H1 (cell line): ENCODE measurements around the gene CHCHD6. TPM values are rescaled to one million over a fixed set of nuclear protein-coding genes. Genes with fewer than 3 reads are reported as not detected.
A peak's percentile ranks its signal among the peaks of the same experiment; 100 is the strongest.

Experiments used
- CTCF ChIA-PET: fragments of 300-600 bp; sonication (Branson Sonifier 250); formaldehyde crosslinking; loops from one replicate; lab custom pipeline; 2021; ENCODE audit not compliant: partially characterized antibody; lab: Charles Lee
- POLR2A ChIA-PET: fragments of 300-600 bp; sonication (Branson Sonifier 250); formaldehyde crosslinking; loops from one replicate; lab custom pipeline; 2021; ENCODE audit warnings: inconsistent platforms; ENCODE audit not compliant: partially characterized antibody; lab: Charles Lee
- DNase-seq, 2 experiments: peaks; one replicate each; pipeline versions ENCODE4 v3.0.0 to v3.0.0-alpha.2; 2010 to 2022; ENCODE audit warnings: low spot score in 2 of 2, low read depth in 1 of 2, mixed read lengths in 1 of 2
- FAIRE-seq: peaks from 2 replicates; lab custom pipeline; 2011; peaks lifted over from hg19 to GRCh38; lab: Jason Lieb, UNC
- H2AFZ ChIP-seq: 2 replicates; pipeline ENCODE4 v1.8.1; 2012; ENCODE audit warnings: low read length, inconsistent platforms
- H2AK5ac ChIP-seq: 2 replicates; pipeline ENCODE4 v1.6.1; 2013; ENCODE audit warnings: low read depth, low read length
- H2BK120ac ChIP-seq: replicated peaks from 2 replicates; pipeline ENCODE3; 2013; ENCODE audit warnings: low read depth, low read length, inconsistent platforms
- H2BK12ac ChIP-seq: 2 replicates; pipeline ENCODE4 v1.6.1; 2013; ENCODE audit warnings: low read depth, low read length
- H2BK15ac ChIP-seq: 2 replicates; pipeline ENCODE4 v1.6.1; 2013; ENCODE audit warnings: low read length
- H2BK20ac ChIP-seq: 2 replicates; pipeline ENCODE4 v1.6.1; 2013; ENCODE audit warnings: low read length
- H2BK5ac ChIP-seq: 2 replicates; pipeline ENCODE4 v1.6.1; 2013; ENCODE audit warnings: low read depth, low read length
- H3K14ac ChIP-seq: 2 replicates; pipeline ENCODE4 v1.6.1; 2013; ENCODE audit warnings: inconsistent platforms; ENCODE audit not compliant: insufficient read length
- H3K18ac ChIP-seq: 2 replicates; pipeline ENCODE4 v1.6.1; 2013; ENCODE audit warnings: low read length; ENCODE audit errors: extremely low read depth
- H3K23ac ChIP-seq: 2 replicates; pipeline ENCODE4 v1.6.1; 2013; ENCODE audit warnings: inconsistent platforms; ENCODE audit not compliant: insufficient read length
- H3K23me2 ChIP-seq: 2 replicates; pipeline ENCODE4 v1.6.1; 2013; ENCODE audit warnings: low read depth, low read length
- H3K27ac ChIP-seq: 2 replicates; pipeline ENCODE4 v1.6.1; 2011; ENCODE audit warnings: low read depth, low read length, inconsistent platforms
- H3K27me3 ChIP-seq, 4 experiments: replicated peaks in 1 of 4; 1 replicate in 1 of 4; 2 replicates in 3 of 4; pipeline versions ENCODE4 v1.6.1 to v1.8.1; 2011 to 2013; ENCODE audit warnings: low read length in 3 of 4, mild to moderate bottlenecking in 3 of 4, inconsistent platforms in 2 of 4, mixed read lengths in 2 of 4, moderate library complexity in 1 of 4; ENCODE audit not compliant: control insufficient read depth in 3 of 4, insufficient read depth in 3 of 4; ENCODE audit errors: extremely low read depth in 1 of 4
- H3K36me3 ChIP-seq, 4 experiments: 2 replicates each; pipeline versions ENCODE4 v1.6.1 to v1.8.1; 2011 to 2013; ENCODE audit warnings: mild to moderate bottlenecking in 4 of 4, low read length in 3 of 4, moderate library complexity in 2 of 4, control low read depth in 1 of 4, inconsistent platforms in 1 of 4; ENCODE audit not compliant: insufficient read depth in 4 of 4, control insufficient read depth in 2 of 4
- H3K4ac ChIP-seq: replicated peaks from 2 replicates; pipeline ENCODE3; 2013; ENCODE audit warnings: low read length, low read depth, mixed read lengths, inconsistent platforms; ENCODE audit not compliant: insufficient read length
- H3K4me1 ChIP-seq, 4 experiments: replicated peaks in 1 of 4; 1 replicate in 1 of 4; 2 replicates in 3 of 4; pipeline versions ENCODE4 v1.6.1 to v1.8.1; 2011 to 2013; ENCODE audit warnings: low read length in 3 of 4, inconsistent platforms in 2 of 4, mixed read lengths in 1 of 4; ENCODE audit not compliant: insufficient read depth in 4 of 4, control insufficient read depth in 3 of 4
- H3K4me2 ChIP-seq, 2 experiments: 2 replicates each; pipeline versions ENCODE4 v1.6.1 to v1.8.1; 2011 to 2013; ENCODE audit warnings: low read depth in 2 of 2, low read length in 2 of 2, control low read depth in 1 of 2, inconsistent platforms in 1 of 2, mild to moderate bottlenecking in 1 of 2; ENCODE audit not compliant: insufficient read depth in 1 of 2
- H3K4me3 ChIP-seq, 4 experiments: fragments of 200-600, 300-600 bp in 1 of 4; sonication (generic), shearing (Covaris generic), sonication (Bioruptor Twin) in 1 of 4; 2 replicates each; pipeline versions ENCODE4 v1.5.1 to v1.8.1; 2011 to 2016; ENCODE audit warnings: low read length in 4 of 4, low read depth in 3 of 4, control low read depth in 2 of 4, inconsistent platforms in 2 of 4, mild to moderate bottlenecking in 2 of 4, mixed read lengths in 1 of 4, moderate library complexity in 1 of 4; ENCODE audit not compliant: insufficient read depth in 2 of 4; ENCODE audit errors: extremely low read depth in 1 of 4
- H3K56ac ChIP-seq: replicated peaks from 2 replicates; pipeline ENCODE3; 2013; ENCODE audit warnings: low read depth, mild to moderate bottlenecking, mixed read lengths, low read length, inconsistent platforms; ENCODE audit not compliant: insufficient read length
- H3K79me1 ChIP-seq: 2 replicates; pipeline ENCODE4 v1.6.1; 2013; ENCODE audit warnings: low read depth, low read length, control low read depth
- H3K79me2 ChIP-seq, 2 experiments: 2 replicates each; pipeline versions ENCODE4 v1.6.1 to v1.8.1; 2012 to 2013; ENCODE audit warnings: low read length in 2 of 2, mild to moderate bottlenecking in 2 of 2, inconsistent platforms in 1 of 2; ENCODE audit not compliant: insufficient read depth in 2 of 2, control insufficient read depth in 1 of 2
- H3K9ac ChIP-seq, 4 experiments: replicated peaks in 1 of 4; 1 replicate in 1 of 4; 2 replicates in 3 of 4; pipeline versions ENCODE4 v1.6.1 to v1.8.1; 2011 to 2013; ENCODE audit warnings: low read depth in 3 of 4, low read length in 3 of 4, control low read depth in 2 of 4, mild to moderate bottlenecking in 2 of 4, moderate library complexity in 2 of 4, inconsistent platforms in 1 of 4; ENCODE audit errors: extremely low read depth in 1 of 4
- H3K9me3 ChIP-seq, 2 experiments: 2 replicates each; pipeline versions ENCODE4 v1.6.1 to v1.8.1; 2012 to 2013; ENCODE audit warnings: mild to moderate bottlenecking in 2 of 2, moderate library complexity in 2 of 2, control low read depth in 1 of 2, inconsistent platforms in 1 of 2, low read depth in 1 of 2, low read length in 1 of 2, mixed read lengths in 1 of 2; ENCODE audit not compliant: insufficient read depth in 2 of 2
- H4K20me1 ChIP-seq, 2 experiments: replicated peaks in 1 of 2; 2 replicates each; pipeline versions ENCODE3 to v1.8.1; 2011 to 2013; ENCODE audit warnings: inconsistent platforms in 2 of 2, low read length in 2 of 2, mild to moderate bottlenecking in 1 of 2; ENCODE audit not compliant: insufficient read depth in 2 of 2, control insufficient read depth in 1 of 2
- H4K5ac ChIP-seq: 2 replicates; pipeline ENCODE4 v1.6.1; 2013; ENCODE audit warnings: low read length, low read depth, mixed read lengths, inconsistent platforms; ENCODE audit not compliant: insufficient read length
- H4K8ac ChIP-seq: 2 replicates; pipeline ENCODE4 v1.8.0; 2013; ENCODE audit warnings: mild to moderate bottlenecking, moderate library complexity, low read length, inconsistent platforms; ENCODE audit not compliant: insufficient read depth; ENCODE audit errors: extremely low read depth
- H4K91ac ChIP-seq: replicated peaks from 2 replicates; pipeline ENCODE3; 2013; ENCODE audit warnings: low read length, mixed read lengths, inconsistent platforms; ENCODE audit not compliant: insufficient read length
- E2F6 ChIP-seq: IDR thresholded peaks from 2 replicates; pipeline ENCODE4 v1.6.1; 2012; ENCODE audit warnings: inconsistent platforms
- MAX ChIP-seq: IDR thresholded peaks from 2 replicates; pipeline ENCODE4 v1.6.1; 2012; ENCODE audit warnings: inconsistent platforms
- NRF1 ChIP-seq: IDR thresholded peaks from 2 replicates; pipeline ENCODE4 v1.6.1; 2011; ENCODE audit warnings: mild to moderate bottlenecking, low read depth, low read length, improper control_type of control experiment
- WGBS, 2 experiments: shearing (Covaris generic) in 1 of 2; methylation state at CpG; one replicate each; pipeline versions ENCODE4 v1.1.6 to v1.1.7; 2013 to 2015; ENCODE audit warnings: low lambda C conversion rate in 2 of 2, mixed read lengths in 2 of 2, inconsistent platforms in 1 of 2, low coverage in 1 of 2, missing lambda C conversion rate in 1 of 2; ENCODE audit not compliant: insufficient replicate concordance in 2 of 2, insufficient coverage in 1 of 2, insufficient read length in 1 of 2; ENCODE audit errors: extremely low coverage in 1 of 2, missing lambda C conversion rate in 1 of 2; 5-methylcytosine and 5-hydroxymethylcytosine counted together
- polyA plus RNA-seq, 7 experiments: library from polyadenylated mRNA; depleted of rRNA in 3 of 7; stranded (reverse) in 5 of 7; unstranded in 2 of 7; fragments of >200 nt in 5 of 7; fragments of 200-250 nt in 2 of 7; gene quantifications; 1 replicate in 5 of 7; 2 replicates in 1 of 7; 4 replicates in 1 of 7; pipeline versions ENCODE4 v1.2.1 to v1.2.3, GENCODE V29; 2011 to 2013; ENCODE audit warnings: missing spikeins in 2 of 7, mixed read lengths in 2 of 7
- total RNA-seq: library from RNA; stranded (reverse); fragmentation: NEBNext Ultra II Directional; extraction: Animal tissue kit (Norgen Biotek cat#: 25700); gene quantifications from 2 replicates; pipeline ENCODE4 v1.2.1, GENCODE V29; 2021

Gene CHCHD6
- total and polyA plus RNA-seq, 2 of the 8 experiments (the other 6 are each of a cell fraction or from before 2014, with no cell fraction given) = 32.4 to 37.6 TPM

- FAIRE-seq (no peak), DNase-seq (peak in 1 of 2 experiments; percentile 42)
- no peak overlapping the region for H4K5ac ChIP-seq
- no peaks in the 10 kb centered on the region for H3K79me2 ChIP-seq
- no peaks in the 10 kb centered on the region for H3K79me1 ChIP-seq
- no peak overlapping the region for H3K27ac ChIP-seq
- no peaks in the 10 kb centered on the region for H4K20me1 ChIP-seq
- peak overlapping the region; percentile 10; the same call in 1 of the 2 replicates for H2BK15ac ChIP-seq
- H3K9me3 ChIP-seq = no peaks in the 10 kb centered on the region
- no peak overlapping the region for H3K18ac ChIP-seq
- no peaks in the 10 kb centered on the region for H3K36me3 ChIP-seq
- H3K9ac ChIP-seq = no peak overlapping the region
- H4K91ac ChIP-seq = peak overlapping the region; percentile 13
- no peak overlapping the region for H3K14ac ChIP-seq
- H3K56ac ChIP-seq = no peak overlapping the region
- H3K27me3 ChIP-seq = peaks cover 2 to 11% (median 6%) of the 10 kb centered on the region in 4 experiments; a peak in 6 of 7 replicates
- peak; percentile 21; the same call in 1 of the 2 replicates for TF ChIP-seq MAX
- TF ChIP-seq E2F6 = peak; percentile 21; the same call in 1 of the 2 replicates
- no peak for TF ChIP-seq NRF1
- ChIA-PET CTCF (interaction anchor here (0.8 to 1.9 kb wide), 9 partner anchors 9 to 298 kb away, joined by 3 to 11 read pairs (median 6); partner anchors contain the start of gene PLXNA1), POLR2A (no interaction called here)
- H2BK12ac ChIP-seq = peak overlapping the region; percentile 64; the same call in 1 of the 2 replicates
- no peak overlapping the region for H3K4ac ChIP-seq
- WGBS, 2 experiments = 84% methylated on average over 7 of the region's 7 CpGs; no CpG with 5 or more reads in 1 of the 2 experiments
- peak overlapping the region; percentile 88 for H2AFZ ChIP-seq
- peak overlapping the region; percentile 54; the same call in 1 of the 2 replicates for H2AK5ac ChIP-seq
- H3K4me1 ChIP-seq = peaks cover 0 to 10% (median 4%) of the 10 kb centered on the region in 4 experiments; a peak in 5 of 7 replicates
- H2BK120ac ChIP-seq = no peak overlapping the region
- no peak overlapping the region for H3K23ac ChIP-seq
- H2BK5ac ChIP-seq = no peak overlapping the region
- no peak overlapping the region for H3K4me3 ChIP-seq
- no peak overlapping the region for H4K8ac ChIP-seq
- H3K4me2 ChIP-seq = no peak overlapping the region
- H3K23me2 ChIP-seq = no peaks in the 10 kb centered on the region
- no peak overlapping the region for H2BK20ac ChIP-seq
These were observed 19.8 kb upstream of the CHCHD6 start for GRCh38 chr3:126684218-126684751.
